GM19328 (cell line): ENCODE data around the gene BMPR1B.
"Not testable (repeated sequence)": the region's sequence is repeated elsewhere in the genome, so short reads cannot be mapped to it uniquely, and the experiment has no call there.

Source experiments
- ATAC-seq: cut with Tn5 transposase; IDR thresholded peaks from one replicate; pipeline ENCODE4 v1.9.1; 2021; ENCODE audit warnings: mild to moderate bottlenecking, moderate library complexity; ENCODE audit not compliant: unreplicated experiment

BMPR1B gene

DNA sequence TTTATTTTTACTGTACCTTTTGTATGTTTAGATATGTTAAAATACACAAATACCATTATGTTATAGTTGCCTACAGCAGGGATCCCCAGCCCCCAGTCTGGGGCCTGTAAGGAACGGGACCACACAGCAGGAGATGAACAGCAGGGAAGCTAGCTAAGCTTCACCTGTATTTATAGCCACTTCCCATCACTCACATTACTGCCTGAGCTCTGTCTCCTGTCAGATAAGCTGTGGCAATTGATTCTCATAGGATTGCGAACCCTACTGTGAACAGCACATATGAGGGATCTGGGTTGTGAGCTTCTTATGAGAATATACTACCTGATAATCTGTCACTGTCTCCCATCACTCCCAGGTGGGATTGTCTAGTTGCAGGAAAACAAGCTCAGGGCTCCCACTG is 73.9 kb downstream of the BMPR1B start:
- ATAC-seq, result no peak

DNA sequence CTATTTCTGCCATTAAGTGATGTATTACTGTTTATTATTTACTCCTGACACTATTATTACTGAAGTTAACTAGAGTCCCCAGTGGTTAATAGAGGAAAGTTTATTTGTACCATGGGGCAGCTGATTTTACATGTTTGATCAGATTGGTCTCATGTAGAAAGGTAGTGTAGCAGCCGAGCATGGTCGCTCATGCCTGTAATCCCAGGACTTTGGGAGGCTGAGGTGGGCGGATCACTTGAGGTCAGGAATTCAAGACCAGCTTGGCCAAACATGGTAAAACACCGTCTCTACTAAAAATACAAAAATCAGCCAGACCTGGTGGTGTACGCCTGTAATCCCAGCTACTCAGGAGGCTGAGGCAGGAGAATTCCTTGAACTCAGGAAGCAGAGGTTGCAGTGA is 74.6 kb downstream of the BMPR1B start:
- not testable (repeated sequence) for ATAC-seq

DNA sequence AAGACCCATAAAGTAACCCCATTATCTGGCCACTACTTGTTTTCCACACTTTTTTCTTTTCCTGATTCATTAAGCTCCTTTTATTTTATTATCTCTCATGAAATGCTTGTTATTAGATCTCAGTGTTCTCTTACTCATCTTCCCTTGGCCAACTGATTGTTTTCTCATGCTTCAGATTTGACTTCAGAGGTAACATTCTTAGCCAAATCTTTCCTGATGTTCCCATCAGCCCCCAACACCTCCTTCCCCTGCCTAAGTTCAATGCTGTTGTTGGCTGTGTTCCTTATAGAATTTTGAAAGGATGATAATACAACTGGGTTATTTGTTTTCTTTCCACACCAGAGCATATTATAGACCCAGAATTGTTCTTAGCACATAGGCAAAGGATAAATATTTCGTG is 75.6 kb downstream of the BMPR1B start:
- ATAC-seq, result no peak

DNA sequence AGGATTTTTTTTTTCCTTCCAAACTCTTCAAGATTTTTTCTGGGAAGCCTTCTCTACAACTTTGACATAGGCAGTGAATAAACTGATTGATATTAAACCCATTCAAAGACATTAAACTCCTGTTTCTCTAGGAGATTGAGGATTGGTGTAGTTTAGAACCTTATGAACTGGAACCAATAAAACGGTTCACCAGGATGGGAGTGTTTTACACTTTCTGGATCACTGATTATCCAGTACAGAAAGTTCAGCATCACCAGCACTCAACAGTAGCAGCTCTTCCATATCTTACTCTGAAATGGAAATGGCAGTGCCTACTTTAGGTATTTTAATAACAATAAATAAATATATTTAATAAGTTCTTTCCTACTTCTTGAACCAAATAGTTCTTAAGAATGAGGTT is 76.7 kb downstream of the BMPR1B start:
- ATAC-seq, result no peak

DNA sequence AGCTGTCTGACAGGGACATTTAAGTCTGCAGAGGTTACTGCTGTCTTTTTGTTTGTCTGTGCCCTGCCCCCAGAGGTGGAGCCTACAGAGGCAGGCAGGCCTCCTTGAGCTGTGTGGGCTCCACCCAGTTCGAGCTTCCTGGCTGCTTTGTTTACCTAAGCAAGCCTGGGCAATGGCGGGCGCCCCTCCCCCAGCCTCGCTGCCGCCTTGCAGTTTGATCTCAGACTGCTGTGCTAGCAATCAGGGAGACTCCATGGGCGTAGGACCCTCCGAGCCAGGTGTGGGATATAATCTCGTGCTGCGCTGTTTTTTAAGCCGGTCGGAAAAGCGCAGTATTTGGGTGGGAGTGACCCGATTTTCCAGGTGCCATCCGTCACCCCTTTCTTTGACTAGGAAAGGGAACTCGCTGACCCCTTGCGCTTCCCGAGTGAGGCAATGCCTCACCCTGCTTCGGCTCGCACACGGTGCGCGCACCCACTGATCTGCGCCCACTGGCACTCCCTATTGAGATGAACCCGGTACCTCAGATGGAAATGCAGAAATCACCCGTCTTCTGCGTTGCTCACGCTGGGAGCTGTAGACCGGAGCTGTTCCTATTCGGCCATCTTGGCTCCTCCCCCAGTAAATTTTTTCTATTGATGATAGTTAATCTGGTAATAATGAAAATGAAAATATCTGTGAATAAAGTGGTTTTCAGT is 83.6 kb downstream of the BMPR1B start:
- not testable (repeated sequence) for ATAC-seq

DNA sequence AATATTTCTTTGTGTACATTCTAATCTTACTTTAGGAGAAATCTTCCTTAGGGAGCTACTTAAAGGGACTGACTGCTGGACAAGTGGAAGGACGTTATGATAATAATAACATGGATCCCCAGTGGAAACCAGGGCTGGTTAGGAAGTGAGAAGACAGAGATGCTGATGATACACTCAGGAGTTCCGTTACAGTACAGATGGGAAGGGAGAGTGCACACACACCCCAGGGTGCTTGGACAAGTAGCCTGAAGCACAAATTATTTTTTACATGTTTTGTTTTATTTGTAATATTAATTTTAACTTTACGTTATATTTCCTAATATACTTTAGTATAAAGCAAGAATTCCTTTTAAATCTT is 84.1 kb downstream of the BMPR1B start:
- no peak for ATAC-seq

DNA sequence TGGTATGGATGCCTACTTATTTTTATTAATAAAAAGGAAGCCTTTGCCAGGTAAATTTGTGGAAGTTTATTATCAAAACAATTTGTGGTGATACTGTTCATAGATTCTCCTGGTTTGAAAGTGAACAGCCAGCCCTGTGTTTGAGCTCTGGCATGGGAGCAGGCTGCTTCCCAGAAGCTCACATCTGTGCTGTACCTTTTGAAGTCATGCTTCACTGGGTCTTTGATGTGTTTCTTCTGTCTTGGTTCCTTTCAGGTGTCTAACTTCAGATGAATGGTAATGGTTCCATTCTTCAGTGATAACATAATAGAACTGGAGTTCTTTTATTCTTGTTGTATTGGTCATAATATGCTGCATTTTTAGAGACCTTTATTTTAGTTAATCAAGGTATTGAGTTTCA is 85.5 kb downstream of the BMPR1B start:
- ATAC-seq, result no peak

DNA sequence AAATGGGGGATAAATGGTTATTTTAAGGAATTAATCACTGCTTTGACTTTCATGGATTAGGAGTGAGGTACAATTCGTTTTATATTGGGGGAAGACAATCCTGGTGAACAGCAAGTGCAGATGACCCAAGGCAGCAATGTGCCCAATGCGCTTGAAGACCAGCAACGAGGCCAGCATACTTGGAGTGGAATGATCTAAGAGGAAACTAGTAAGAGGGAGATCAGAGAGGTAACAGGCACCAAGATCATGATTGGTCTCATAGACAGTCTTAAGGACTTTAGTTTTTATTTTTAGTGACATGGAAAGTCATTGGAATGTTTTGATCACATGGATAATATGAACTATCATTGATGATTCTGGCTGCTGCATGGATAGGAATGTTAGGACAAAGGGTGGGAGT is 90.6 kb downstream of the BMPR1B start:
- ATAC-seq, result no peak

DNA sequence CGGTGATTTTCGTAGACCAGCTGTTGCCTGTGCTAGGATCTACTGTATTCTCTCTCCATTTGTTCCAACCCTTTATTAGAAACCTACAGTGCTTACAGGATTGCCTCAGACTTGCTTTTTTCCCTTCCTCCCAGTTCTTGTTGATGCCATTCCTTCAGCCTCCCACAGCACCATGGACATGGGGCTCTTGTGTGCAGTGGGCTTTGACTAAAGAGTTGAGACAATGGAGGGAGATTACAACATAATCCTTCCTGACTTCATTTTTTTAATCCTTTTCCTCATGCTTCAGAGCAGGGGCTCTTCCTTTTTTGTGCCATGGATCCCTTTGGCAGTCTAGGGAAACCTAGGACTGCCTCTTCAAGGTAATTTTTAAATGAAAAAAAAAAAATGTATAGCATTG is 92.1 kb downstream of the BMPR1B start:
- no peak for ATAC-seq

DNA sequence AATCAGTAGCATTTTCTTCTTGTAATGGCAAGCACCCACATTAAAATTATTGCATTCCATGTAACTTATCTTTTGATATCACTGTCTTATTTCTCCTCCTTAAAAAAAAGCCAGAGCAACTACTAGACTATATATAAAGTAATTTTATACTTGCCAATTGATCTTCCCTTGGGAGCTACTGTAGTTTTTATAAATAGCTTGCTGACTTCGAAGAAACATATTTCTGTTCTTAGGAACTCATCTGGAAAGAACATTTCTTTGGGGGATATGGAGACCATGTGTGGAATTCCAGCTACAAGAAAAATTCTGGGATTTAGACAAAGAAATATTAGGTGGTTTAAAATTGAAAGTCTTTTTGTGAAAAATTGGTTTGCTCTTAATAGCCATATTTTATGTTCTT is 94.9 kb downstream of the BMPR1B start:
- ATAC-seq, result no peak

DNA sequence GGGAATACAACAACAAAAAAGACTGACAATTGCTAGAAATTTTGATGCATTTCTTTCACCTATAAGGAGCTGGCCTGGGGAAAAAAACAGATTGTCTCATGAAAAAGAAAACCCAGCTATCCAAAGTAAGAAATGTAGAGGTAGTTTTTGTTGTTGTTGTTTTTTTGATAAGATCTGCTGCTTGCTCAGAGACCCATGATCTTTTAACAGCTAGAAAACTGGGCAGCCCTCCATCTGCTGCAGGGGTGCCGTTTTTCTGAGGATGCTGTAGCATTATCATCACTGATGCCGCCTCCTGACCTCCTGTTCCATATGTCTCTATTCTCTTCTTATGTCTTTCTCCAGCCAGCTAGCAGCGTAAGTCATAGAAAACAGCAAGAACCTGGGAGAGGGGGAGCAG is 98.3 kb downstream of the BMPR1B start:
- ATAC-seq, result no peak

DNA sequence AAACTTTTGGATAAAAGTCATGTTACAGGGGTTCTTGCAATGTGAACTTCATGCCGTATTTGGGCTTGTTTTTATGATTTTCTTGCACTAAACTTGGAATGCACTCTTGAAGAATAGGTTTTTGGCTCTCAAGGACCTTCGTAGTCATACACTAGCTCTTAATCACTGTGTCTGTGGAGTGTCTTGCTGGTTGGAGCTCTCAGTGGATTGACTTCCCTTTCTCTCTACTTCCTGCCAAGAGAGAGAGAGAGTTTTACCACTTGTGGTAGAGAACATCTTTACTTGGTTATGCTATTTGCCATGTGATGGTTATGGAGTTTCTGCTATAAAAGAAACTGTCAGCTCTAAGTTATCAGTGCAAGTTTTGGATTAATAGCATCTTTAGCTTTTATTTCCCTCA is 112.4 kb downstream of the BMPR1B start:
- no peak for ATAC-seq

DNA sequence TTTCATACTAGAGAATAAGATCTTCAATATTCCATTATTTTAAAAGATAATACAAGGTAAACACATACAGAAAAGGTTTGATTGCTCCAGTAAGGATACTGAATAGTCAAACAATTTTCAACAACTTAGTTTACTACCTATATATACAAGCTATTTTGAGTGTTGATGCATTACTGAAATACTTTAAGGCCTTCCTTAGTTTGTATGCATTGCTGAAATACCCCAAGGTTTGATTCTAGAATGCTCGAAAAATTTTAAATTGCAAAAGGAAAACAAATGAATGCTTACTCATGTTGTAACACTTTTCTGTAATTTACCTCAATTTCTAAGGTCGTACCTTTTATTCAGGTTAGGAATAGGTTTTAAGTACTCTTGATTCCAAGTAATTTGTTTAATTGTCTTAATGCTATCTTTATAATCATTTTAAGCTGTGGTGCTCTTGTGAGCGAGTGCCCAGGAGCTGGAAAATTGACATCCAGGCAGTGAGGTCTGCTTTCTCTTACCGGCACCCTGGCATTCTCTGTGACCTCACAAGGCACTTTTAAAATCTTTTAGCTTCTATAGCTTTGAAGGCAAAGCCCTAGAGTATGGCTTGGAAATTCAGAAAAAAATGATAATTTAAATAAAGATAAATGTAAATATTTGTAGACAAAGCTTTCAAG is 114.0 kb downstream of the BMPR1B start:
- no peak for ATAC-seq

DNA sequence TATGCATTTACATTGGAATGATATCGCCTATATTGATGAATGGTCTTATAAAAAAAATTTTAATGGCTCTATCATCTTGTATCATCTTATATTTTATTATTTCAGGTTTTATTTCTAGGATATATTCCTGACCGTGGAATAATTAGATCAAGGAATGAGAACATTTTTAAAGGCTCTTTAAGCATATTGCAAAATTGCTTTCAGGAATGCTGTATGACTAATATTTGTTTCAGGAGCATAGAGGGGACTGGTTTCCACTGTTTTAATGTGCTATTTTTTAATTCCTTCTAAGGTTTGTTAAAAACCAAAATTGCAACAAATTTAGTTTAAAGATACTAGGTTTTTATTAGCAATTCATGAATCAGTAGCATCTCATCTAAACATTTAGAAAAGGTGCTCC is 120.2 kb downstream of the BMPR1B start:
- ATAC-seq, result no peak

DNA sequence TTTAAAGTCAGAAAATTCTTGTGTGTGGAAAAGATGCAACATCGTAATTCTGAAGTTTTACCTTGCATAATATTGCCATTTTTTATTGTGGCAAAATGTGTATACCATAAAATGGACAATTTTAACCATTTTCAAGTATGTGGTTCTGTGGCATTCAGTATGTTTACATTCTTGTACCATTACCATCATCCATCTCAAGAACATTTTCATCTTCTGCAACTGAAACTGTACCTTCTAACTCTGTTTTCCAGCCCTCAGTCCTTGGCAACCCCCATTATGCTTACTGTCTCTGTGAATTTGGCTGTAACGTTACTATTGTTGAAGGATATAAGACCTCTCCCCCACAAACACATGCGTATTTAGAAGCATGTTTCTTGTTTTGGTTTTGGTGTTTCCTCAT is 123.2 kb downstream of the BMPR1B start:
- no peak for ATAC-seq

DNA sequence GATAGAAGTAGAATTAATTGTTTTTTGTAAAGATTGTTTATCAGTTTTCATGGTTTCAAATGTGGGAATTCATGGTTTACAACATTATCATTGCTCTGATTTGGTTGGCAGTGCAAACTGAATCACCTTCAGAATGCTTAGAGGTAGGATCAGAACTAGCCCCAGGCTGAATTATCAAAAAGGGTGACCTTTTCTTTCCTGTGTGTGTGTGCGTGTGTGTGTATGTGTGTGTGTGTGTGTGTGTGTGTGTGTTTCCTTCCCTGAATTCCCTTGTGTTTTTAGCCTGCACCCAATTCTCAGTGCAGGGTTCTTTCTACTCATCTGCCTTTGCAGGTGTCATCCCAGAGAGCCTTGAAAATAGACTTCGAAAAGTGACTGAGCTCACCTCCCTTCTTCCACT is 125.0 kb downstream of the BMPR1B start:
- ATAC-seq, result no peak

DNA sequence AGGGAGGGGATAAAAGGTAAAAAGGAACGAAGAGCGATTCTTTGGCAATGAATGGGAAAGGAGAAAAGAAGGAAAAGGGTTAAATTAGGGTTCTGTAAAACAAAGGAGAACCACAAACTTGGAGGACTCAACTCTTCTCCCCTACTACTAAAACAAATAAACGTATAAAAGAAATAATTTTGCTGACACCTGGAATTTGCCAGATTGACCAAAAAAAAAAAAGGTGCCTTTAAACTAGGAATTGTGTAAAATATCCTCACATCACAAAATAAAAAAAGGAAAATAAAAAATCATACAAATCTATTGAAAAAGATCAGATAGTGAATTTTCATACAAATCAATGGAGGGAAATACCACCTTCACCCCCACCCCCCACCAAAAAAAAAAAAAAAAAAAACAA is 129.3 kb downstream of the BMPR1B start:
- no peak for ATAC-seq

DNA sequence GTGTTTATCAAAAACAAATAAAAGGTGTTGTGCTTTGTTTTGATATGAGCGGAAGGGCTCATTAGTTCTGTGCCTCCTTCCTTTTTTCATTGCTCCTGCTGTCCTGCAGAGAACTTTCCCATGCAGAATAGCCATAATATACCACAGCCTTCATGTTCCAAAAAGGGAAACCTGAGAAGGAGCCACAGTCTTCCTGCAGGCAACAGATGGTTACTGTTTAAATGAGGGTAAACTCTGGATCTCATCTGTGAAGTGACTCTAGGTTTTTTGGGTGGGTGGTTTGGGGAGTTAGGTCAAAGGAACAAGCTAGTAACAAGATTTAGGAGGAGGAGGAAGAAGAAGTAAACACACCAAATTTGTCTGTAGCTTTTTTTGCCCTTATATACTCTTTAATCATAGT is 131.8 kb downstream of the BMPR1B start:
- no peak for ATAC-seq

DNA sequence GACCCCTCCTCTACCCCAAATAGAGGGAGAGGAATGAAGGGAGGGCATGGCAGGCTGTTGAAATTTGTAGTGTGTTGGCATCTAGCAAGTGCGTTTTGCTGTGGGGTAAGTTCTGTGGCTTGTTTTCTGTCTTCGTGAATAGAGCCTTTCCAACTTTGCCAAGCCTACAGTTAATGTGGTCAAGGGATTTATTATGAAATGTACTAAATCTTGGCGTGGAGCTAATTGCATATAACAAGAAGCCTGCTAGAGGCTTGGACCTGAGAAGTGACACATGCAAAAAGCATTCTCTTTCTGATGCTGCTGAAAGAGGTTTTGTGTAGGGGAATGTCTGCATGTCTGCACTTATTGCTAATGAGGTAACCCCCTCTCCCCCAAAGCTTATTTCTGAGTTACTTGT is 132.2 kb downstream of the BMPR1B start:
- ATAC-seq, result no peak

DNA sequence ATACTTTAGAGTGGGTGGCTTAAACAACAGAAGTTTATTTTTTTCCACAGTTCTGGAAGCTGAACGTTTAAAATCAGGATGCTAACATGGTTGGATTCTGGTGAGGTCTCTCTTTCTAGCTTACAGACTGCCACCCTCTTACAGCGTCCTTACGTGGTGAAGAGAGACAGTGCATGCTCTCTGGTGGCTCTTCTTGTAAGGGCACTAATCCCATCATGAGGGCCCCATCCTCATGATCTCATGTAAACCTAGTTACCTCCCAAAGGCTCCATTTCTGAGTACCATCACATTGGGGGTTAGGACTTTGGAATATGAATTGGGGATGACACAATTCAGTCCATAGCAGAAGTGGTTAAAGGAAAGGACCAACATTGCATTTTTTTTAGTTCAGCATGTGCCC is 132.8 kb downstream of the BMPR1B start:
- ATAC-seq, result no peak

DNA sequence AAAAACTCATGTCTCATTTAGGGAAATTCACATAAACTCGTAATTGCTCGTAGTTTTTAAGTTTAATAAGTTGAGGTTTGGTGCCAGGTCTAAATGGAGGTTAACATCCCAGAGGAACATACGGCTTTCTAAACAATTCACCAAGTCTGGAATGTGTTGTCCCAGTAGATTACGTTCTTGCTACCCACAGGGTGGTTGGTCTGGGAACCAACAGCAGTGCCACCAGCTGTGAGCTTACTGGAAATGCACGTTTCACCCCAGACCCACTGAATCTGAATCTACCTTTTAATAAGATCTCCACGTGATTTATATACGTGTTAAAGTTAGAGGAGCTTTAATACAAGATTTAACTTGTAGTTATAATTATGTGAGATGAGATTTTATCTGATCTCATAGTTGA is 134.3 kb downstream of the BMPR1B start:
- no peak for ATAC-seq

DNA sequence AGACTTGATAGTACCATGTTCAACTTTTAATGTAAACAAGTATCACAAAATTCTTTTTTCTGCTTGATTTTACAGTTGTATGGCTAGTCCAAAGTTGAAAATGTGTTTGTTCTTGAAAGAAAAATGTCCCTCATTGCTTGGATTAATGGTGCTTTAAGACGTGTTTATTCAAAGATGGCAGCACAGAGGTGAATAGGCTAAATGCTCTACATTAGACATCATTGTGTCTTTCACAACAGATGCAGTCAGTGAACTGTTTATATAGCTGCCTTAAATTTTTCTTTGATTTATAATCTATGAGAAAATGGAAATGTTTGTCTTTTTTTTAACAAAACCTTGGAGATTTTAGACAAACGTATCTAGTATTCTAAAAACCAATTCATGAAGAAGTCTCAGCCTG is 137.3 kb downstream of the BMPR1B start:
- ATAC-seq, result no peak

DNA sequence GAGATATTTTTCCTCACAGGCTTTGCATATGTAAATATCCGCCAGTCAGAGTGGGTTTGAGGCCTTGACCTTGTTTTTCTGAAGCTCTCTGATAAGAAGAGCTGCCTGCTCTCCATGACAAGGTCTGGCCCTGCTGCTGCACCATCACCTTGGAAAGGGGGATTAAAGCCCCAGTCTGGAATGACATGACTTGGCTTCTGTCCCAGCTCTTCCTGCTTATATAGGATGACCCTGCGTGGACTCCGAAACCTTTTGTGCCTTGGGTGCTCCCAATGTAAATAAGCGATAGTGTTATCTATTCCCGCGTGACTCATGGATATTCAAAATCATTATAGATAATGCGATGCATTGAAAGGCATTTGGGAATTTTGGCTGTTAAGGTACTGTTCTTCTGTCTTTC is 139.3 kb downstream of the BMPR1B start:
- no peak for ATAC-seq
